IPS-18c (cell line): ENCODE measurements around the gene REV3L.

Experiments
- H3K4me3 ChIP-seq: 2 replicates; pipeline ENCODE4 v1.7.0; 2013; ENCODE audit warnings: low read depth, mild to moderate bottlenecking, low read length, moderate library complexity; ENCODE audit not compliant: insufficient read depth
- H3K9me3 ChIP-seq: one replicate; pipeline ENCODE4 v1.6.1; 2013; ENCODE audit warnings: mild to moderate bottlenecking, low read length, moderate library complexity; ENCODE audit not compliant: control insufficient read depth, insufficient read depth

REV3L gene

GRCh38 chr6:111450087-111450486 is 32.9 kb downstream of the REV3L start:
- no peaks in the 10 kb centered on the region for H3K9me3 ChIP-seq
- H3K4me3 ChIP-seq = no peak overlapping the region

GRCh38 chr6:111449129-111449528 is 33.9 kb downstream of the REV3L start:
- no peaks in the 10 kb centered on the region for H3K9me3 ChIP-seq
- H3K4me3 ChIP-seq = no peak overlapping the region

GRCh38 chr6:111447051-111447450 is 36.0 kb downstream of the REV3L start:
- no peaks in the 10 kb centered on the region for H3K9me3 ChIP-seq
- no peak overlapping the region for H3K4me3 ChIP-seq

- H3K4me3 ChIP-seq = no peak overlapping the region
- no peaks in the 10 kb centered on the region for H3K9me3 ChIP-seq
Measured at GRCh38 chr6:111445861-111446267, 37.2 kb downstream of the REV3L start.

GRCh38 chr6:111444794-111445193 is 38.2 kb downstream of the REV3L start:
- Histone ChIP-seq H3K4me3 (no peak overlapping the region), H3K9me3 (no peaks in the 10 kb centered on the region)

- H3K9me3 ChIP-seq = no peaks in the 10 kb centered on the region
- H3K4me3 ChIP-seq = no peak overlapping the region
Measured at GRCh38 chr6:111441678-111442243, 41.3 kb downstream of the REV3L start.

- no peaks in the 10 kb centered on the region for H3K9me3 ChIP-seq
- no peak overlapping the region for H3K4me3 ChIP-seq
Measured at GRCh38 chr6:111439171-111439570, 43.8 kb downstream of the REV3L start.

- H3K9me3 ChIP-seq = no peaks in the 10 kb centered on the region
- no peak overlapping the region for H3K4me3 ChIP-seq
Measured at GRCh38 chr6:111437573-111437972, 45.4 kb downstream of the REV3L start.

- H3K4me3 ChIP-seq = no peak overlapping the region
- H3K9me3 ChIP-seq = no peaks in the 10 kb centered on the region
Measured at GRCh38 chr6:111432511-111432910, 50.5 kb downstream of the REV3L start.

GRCh38 chr6:111430605-111431376 is 52.2 kb downstream of the REV3L start:
- H3K4me3 ChIP-seq = no peak overlapping the region
- H3K9me3 ChIP-seq = no peaks in the 10 kb centered on the region

- no peak overlapping the region for H3K4me3 ChIP-seq
- no peaks in the 10 kb centered on the region for H3K9me3 ChIP-seq
Measured at GRCh38 chr6:111429571-111429970, 53.4 kb downstream of the REV3L start.

GRCh38 chr6:111428811-111429210 is 54.2 kb downstream of the REV3L start:
- Histone ChIP-seq H3K9me3 (no peaks in the 10 kb centered on the region), H3K4me3 (no peak overlapping the region)

GRCh38 chr6:111427341-111428116 is 55.5 kb downstream of the REV3L start:
- Histone ChIP-seq H3K4me3 (no peak overlapping the region), H3K9me3 (no peaks in the 10 kb centered on the region)

- Histone ChIP-seq H3K4me3 (no peak overlapping the region), H3K9me3 (no peaks in the 10 kb centered on the region)
Measured at GRCh38 chr6:111423960-111424846, 58.8 kb downstream of the REV3L start.

GRCh38 chr6:111423055-111423633 is 59.9 kb downstream of the REV3L start:
- H3K9me3 ChIP-seq = no peaks in the 10 kb centered on the region
- no peak overlapping the region for H3K4me3 ChIP-seq

GRCh38 chr6:111418971-111419693 is 63.9 kb downstream of the REV3L start:
- Histone ChIP-seq H3K4me3 (no peak overlapping the region), H3K9me3 (no peaks in the 10 kb centered on the region)
